ENCODE measurements around the gene ARPC5L. TPM values are rescaled to one million over a fixed set of nuclear protein-coding genes. Genes with fewer than 3 reads are reported as not detected.

ARPC5L gene
- total RNA-seq (10 to 100 TPM; 20.0 to 66.1 (median 33.1) TPM), polyA plus RNA-seq (10 to 100 TPM; 36.3 to 49.2 TPM), total RNA-seq (23.0 reads per million, percentile 53 among the genes with 10 or more reads in this experiment)

DNA sequence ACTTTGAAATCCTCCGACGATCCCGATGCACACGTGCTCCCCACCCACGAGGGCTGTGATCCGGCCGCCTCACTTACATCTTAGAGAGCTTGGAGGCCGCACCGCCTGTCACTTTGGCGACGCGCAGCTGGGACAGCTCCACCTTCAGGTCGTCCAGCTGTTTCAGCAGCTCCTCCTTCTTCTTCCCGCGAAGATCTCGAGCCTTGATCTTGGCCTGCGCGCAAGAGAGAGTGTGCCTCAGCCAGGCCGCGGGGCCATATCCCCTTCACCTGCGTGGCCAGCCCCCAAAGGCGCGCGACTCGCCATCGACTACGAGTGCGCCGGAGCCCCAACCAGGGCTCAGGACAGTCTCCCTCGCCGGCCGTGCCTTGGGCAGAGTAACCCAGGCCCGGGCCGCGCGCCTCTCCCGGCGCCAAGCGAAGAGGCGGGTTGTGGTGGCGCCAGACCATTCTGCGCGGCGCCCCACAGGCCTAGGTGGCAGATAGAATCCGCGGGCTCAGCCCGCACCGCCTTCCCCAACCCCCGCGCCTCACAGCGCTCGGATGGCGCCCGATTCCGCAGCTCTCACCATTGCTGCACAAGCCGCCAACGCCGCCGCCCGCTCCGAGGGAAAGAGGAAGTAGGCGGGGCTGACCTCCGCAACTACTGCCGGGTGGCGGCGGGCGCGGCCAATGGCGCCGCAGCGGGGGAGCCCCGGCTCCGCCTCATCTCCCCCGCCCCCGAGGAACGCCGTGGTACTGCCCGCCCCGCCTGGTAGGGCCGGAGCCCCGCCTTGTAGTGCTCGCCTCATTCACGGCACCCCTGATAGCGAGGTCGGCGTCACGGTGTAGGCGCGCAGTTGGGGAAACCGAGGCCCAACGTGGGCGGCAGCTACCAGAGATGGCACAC, at the start of gene ARPC5L, which contains the start of gene RPL35:
TSS of gene ARPC5L (plus strand) at position 789 of the 888 bp plus-strand sequence. CDS start 7,161 bp downstream, outside the sequence.
TSS of gene RPL35 (minus strand) at position 616 of the 888 bp plus-strand sequence. CDS start at position 571, 45 bp downstream.
- peak within 1 kb of the TSS; percentile 87 for H3K27ac ChIP-seq (ENCODE audit: low read depth, low read length)
- intact Hi-C loops (cut with micrococcal nuclease): loop anchor here (1.0 to 10.0 kb wide), 14 partner anchors 8 to 1954 kb away; partner anchors contain the start of genes GOLGA1 (in 2 of the 2), NR6A1 (in 2 of the 2), PPP6C (in 2 of the 2) and GAPVD1 (in 1 of the 2)
- no peaks in the 10 kb centered on the region for H3K27me3 Mint-ChIP-seq
- peaks cover 0 to 49% (median 6%) of the 10 kb centered on the region in 3 experiments for H3K36me3 ChIP-seq (ENCODE audit: control insufficient read depth in 2 of 3, insufficient read depth in 3 of 3, low read length in 3 of 3)
- peaks cover 7 to 36% (median 29%) of the 10 kb centered on the region in 7 donors for H3K4me1 Mint-ChIP-seq
- H3K9me3 ChIP-seq (ENCODE audit: control insufficient read depth in 2 of 3, low read length in 3 of 3): no peaks in the 10 kb centered on the region
- peak within 1 kb of the TSS; percentile 88 for H3K4me3 ChIP-seq (ENCODE audit: low read length)
- peak within 1 kb of the TSS; percentile 91 to 99 (median 96) for H3K27ac Mint-ChIP-seq
- H3K9me3 Mint-ChIP-seq: peaks cover 0 to 2% (median 0%) of the 10 kb centered on the region in 11 donors
- peak within 1 kb of the TSS; percentile 89 to 99 (median 95) for H3K4me3 Mint-ChIP-seq
- peaks cover 4 to 26% (median 13%) of the 10 kb centered on the region in 5 donors for H3K36me3 Mint-ChIP-seq
- ChIA-PET CTCF (interaction anchor here (1.3 to 2.4 kb wide), 2 partner anchors 9 to 32 kb away, joined by 7 read pairs; no protein-coding TSS in a partner anchor), POLR2A (interaction anchor here (1.0 to 2.9 kb wide), 13 partner anchors 8 to 380 kb away, joined by 3 to 14 read pairs (median 5); partner anchors contain the start of genes HSPA5, NR6A1 and WDR38)
- DNase-seq (peak; percentile 91 to 97 (median 95)), ATAC-seq (peak; percentile 98)
- H3K27me3 ChIP-seq (ENCODE audit: control insufficient read depth in 2 of 2, insufficient read depth in 2 of 2, low read length in 2 of 2): no peaks in the 10 kb centered on the region
- H3K4me1 ChIP-seq (ENCODE audit: control insufficient read depth in 2 of 2, insufficient read depth in 2 of 2, low read length in 2 of 2): peaks cover 7 to 16% of the 10 kb centered on the region in 2 donors

DNA sequence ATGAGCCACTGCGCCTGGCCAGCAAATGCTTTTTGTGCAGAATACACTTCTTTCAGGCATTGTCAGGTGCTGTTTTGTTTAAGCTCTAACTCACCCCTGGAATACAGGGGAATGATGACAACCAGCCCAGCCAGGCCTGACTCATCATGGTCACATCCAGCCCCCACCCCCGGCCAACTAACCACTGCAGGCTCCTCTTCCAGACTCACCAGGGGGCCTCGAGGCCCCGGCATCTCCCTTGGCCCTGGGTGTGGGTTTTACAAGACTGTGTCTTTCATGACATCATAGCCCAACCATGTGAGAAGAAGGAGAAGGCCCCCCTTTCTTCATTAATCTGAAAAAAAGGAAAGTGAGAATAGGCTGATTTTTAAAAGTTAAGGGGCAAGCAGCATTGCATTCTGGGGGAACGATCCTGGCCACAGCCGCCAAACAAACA, 49.5 kb upstream of the ARPC5L start:
- Histone ChIP-seq H3K9me3 (ENCODE audit: control insufficient read depth in 2 of 3, low read length in 3 of 3) (no peaks in the 10 kb centered on the region), H3K36me3 (ENCODE audit: control insufficient read depth in 2 of 3, insufficient read depth in 3 of 3, low read length in 3 of 3) (no peaks in the 10 kb centered on the region), H3K27me3 (ENCODE audit: control insufficient read depth in 2 of 2, insufficient read depth in 2 of 2, low read length in 2 of 2) (no peaks in the 10 kb centered on the region), H3K4me1 (ENCODE audit: control insufficient read depth in 2 of 2, insufficient read depth in 2 of 2, low read length in 2 of 2) (no peaks in the 10 kb centered on the region), H3K27ac (ENCODE audit: low read depth, low read length) (no peak overlapping the region), H3K4me3 (ENCODE audit: low read length) (no peak overlapping the region)
- no peaks in the 10 kb centered on the region for H3K36me3 Mint-ChIP-seq
- H3K27me3 Mint-ChIP-seq: peaks cover 0 to 17% (median 5%) of the 10 kb centered on the region in 5 donors
- no peak for ATAC-seq
- H3K4me3 Mint-ChIP-seq: no peak overlapping the region
- no peak for DNase-seq
- ChIA-PET POLR2A (no interaction called here), CTCF (no interaction called here)
- no peaks in the 10 kb centered on the region for H3K9me3 Mint-ChIP-seq
- intact Hi-C loops (cut with micrococcal nuclease): no loop called here
- H3K27ac Mint-ChIP-seq: no peak overlapping the region
- H3K4me1 Mint-ChIP-seq: peaks cover 0 to 5% (median 0%) of the 10 kb centered on the region in 7 donors

DNA sequence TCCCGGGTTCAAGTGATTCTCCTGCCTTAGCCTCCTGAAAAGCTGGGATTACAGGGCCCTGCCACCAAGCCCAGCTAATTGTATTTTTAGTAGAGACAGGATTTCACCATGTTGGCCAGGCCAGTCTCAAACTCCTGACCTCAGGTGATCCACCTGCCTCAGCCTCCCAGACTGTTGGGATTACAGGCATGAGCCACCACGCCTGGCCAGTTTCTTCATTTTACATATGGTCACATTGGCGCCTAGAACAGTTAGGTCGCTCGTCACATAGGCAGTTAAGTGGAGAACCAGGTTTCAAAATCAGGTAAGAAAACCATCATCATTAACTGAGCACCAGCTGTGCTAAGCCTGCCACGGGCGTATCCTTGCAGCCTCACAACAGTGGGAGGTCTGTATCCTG, 48.9 kb upstream of the ARPC5L start:
- H3K27ac Mint-ChIP-seq: no peak overlapping the region
- POLR2A ChIA-PET: no interaction called here
- CTCF ChIA-PET: no interaction called here
- no peaks in the 10 kb centered on the region for H3K27me3 ChIP-seq (ENCODE audit: control insufficient read depth in 2 of 2, insufficient read depth in 2 of 2, low read length in 2 of 2)
- H3K4me1 Mint-ChIP-seq: peaks cover 0 to 6% (median 0%) of the 10 kb centered on the region in 7 donors
- no peaks in the 10 kb centered on the region for H3K36me3 ChIP-seq (ENCODE audit: control insufficient read depth in 2 of 3, insufficient read depth in 3 of 3, low read length in 3 of 3)
- H3K4me3 Mint-ChIP-seq: no peak overlapping the region
- H3K9me3 Mint-ChIP-seq: no peaks in the 10 kb centered on the region
- no peak overlapping the region for H3K27ac ChIP-seq (ENCODE audit: low read depth, low read length)
- H3K4me1 ChIP-seq (ENCODE audit: control insufficient read depth in 2 of 2, insufficient read depth in 2 of 2, low read length in 2 of 2): no peaks in the 10 kb centered on the region
- DNase-seq (no peak), ATAC-seq (no peak)
- no peaks in the 10 kb centered on the region for H3K9me3 ChIP-seq (ENCODE audit: control insufficient read depth in 2 of 3, low read length in 3 of 3)
- no peak overlapping the region for H3K4me3 ChIP-seq (ENCODE audit: low read length)
- intact Hi-C loops (cut with micrococcal nuclease): no loop called here
- peaks cover 2 to 16% (median 5%) of the 10 kb centered on the region in 5 donors for H3K27me3 Mint-ChIP-seq
- no peaks in the 10 kb centered on the region for H3K36me3 Mint-ChIP-seq

DNA sequence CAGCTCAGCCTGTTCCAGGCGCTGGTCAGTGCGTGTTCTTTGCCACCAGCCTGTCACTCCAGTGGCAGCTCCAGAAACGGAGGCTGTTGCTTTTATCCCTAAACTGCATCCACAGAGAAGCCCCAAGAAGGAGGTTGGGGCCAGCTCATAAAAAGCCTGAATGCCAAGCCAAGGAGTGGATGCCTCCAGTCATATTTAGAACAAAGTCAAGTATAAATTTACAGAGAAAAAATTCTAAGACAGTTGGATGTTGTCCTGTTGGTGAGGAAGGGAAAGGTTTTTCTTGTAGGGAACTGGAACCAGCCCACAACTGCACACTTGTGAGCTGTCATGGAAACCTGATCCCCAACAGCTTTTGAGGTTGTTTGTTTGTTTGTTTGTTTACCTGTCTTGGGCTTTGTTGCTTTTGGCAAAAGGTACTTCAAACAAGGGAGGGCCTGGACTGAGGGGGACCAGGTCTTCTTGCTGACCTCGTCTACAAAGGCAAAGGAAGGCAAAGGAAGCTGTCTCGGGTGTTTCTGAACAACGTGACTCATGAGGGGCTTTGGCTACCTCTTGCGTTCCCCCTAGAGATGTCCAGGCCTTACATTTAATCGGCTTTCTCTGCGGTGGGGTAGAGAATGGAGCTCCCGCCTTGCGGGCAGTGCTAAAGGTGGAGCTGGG, 48.3 kb upstream of the ARPC5L start:
- H3K27me3 ChIP-seq (ENCODE audit: control insufficient read depth in 2 of 2, insufficient read depth in 2 of 2, low read length in 2 of 2): no peaks in the 10 kb centered on the region
- no peaks in the 10 kb centered on the region for H3K9me3 ChIP-seq (ENCODE audit: control insufficient read depth in 2 of 3, low read length in 3 of 3)
- ChIA-PET POLR2A (no interaction called here), CTCF (no interaction called here)
- H3K27me3 Mint-ChIP-seq: peaks cover 0 to 19% (median 5%) of the 10 kb centered on the region in 5 donors
- peaks cover 0 to 12% (median 3%) of the 10 kb centered on the region in 7 donors for H3K4me1 Mint-ChIP-seq
- H3K36me3 Mint-ChIP-seq: no peaks in the 10 kb centered on the region
- no peaks in the 10 kb centered on the region for H3K9me3 Mint-ChIP-seq
- no peak overlapping the region for H3K4me3 ChIP-seq (ENCODE audit: low read length)
- no peak overlapping the region for H3K27ac Mint-ChIP-seq
- intact Hi-C loops (cut with micrococcal nuclease): no loop called here
- no peak overlapping the region for H3K4me3 Mint-ChIP-seq
- ATAC-seq: no peak
- no peak overlapping the region for H3K27ac ChIP-seq (ENCODE audit: low read depth, low read length)
- DNase-seq: no peak
- H3K4me1 ChIP-seq (ENCODE audit: control insufficient read depth in 2 of 2, insufficient read depth in 2 of 2, low read length in 2 of 2): no peaks in the 10 kb centered on the region
- no peaks in the 10 kb centered on the region for H3K36me3 ChIP-seq (ENCODE audit: control insufficient read depth in 2 of 3, insufficient read depth in 3 of 3, low read length in 3 of 3)

DNA sequence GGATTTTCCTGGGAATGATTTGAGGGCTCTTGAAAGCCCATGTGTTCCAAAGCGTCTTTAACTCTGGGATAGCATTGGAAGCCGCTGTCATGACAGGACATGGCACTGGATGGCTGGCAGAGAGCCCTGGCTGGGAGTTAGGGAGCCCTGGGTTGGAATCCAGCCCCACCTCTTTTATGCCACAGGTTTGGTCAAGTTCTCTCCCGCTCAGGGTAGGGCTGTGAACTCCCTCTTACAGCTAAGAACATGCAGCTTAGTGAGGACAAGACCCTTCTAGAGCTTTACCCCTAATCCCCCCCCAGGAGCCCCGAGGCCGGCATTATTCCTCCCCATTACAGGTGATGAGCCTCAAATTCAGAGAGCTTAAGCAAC, 47.8 kb upstream of the ARPC5L start:
- H3K36me3 Mint-ChIP-seq: no peaks in the 10 kb centered on the region
- POLR2A ChIA-PET: no interaction called here

DNA sequence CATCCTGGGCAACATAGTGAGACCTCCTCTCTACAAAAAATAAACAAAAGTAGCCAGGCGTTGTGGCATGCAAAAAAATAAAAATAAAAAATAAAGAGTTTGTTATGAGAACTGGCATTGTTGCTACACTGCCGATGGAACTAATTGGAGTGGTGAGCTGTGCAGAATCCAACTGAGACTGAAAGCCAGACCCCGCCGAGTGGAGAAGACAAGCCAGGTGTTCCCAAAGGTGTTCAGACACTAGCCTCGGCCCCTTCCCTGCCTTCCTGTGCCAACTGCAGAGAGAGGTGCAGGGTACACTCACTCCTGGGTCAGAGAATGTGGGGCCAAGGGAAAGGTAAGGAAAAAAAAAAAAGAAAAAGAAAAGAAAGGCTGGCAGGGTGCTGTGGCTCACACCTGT, 46.3 kb upstream of the ARPC5L start:
- ChIA-PET POLR2A (no interaction called here), CTCF (no interaction called here)
- Mint-ChIP-seq H3K9me3 (no peaks in the 10 kb centered on the region), H3K27me3 (peaks cover 0 to 19% (median 5%) of the 10 kb centered on the region in 5 donors), H3K4me3 (no peak overlapping the region), H3K4me1 (peaks cover 0 to 14% (median 3%) of the 10 kb centered on the region in 7 donors), H3K27ac (no peak overlapping the region), H3K36me3 (no peaks in the 10 kb centered on the region)
- no peaks in the 10 kb centered on the region for H3K9me3 ChIP-seq (ENCODE audit: control insufficient read depth in 2 of 3, low read length in 3 of 3)
- H3K36me3 ChIP-seq (ENCODE audit: control insufficient read depth in 2 of 3, insufficient read depth in 3 of 3, low read length in 3 of 3): no peaks in the 10 kb centered on the region
- no peaks in the 10 kb centered on the region for H3K4me1 ChIP-seq (ENCODE audit: control insufficient read depth in 2 of 2, insufficient read depth in 2 of 2, low read length in 2 of 2)
- H3K27me3 ChIP-seq (ENCODE audit: control insufficient read depth in 2 of 2, insufficient read depth in 2 of 2, low read length in 2 of 2): no peaks in the 10 kb centered on the region
- H3K27ac ChIP-seq (ENCODE audit: low read depth, low read length): no peak overlapping the region
- H3K4me3 ChIP-seq (ENCODE audit: low read length): no peak overlapping the region
- DNase-seq: no peak
- intact Hi-C loops (cut with micrococcal nuclease): no loop called here
- no peak for ATAC-seq

More for the DNA sequence above, 47.8 kb upstream of the ARPC5L start:
- Mint-ChIP-seq H3K4me3 (no peak overlapping the region), H3K4me1 (peaks cover 0 to 14% (median 3%) of the 10 kb centered on the region in 7 donors), H3K27me3 (peaks cover 0 to 19% (median 5%) of the 10 kb centered on the region in 5 donors), H3K27ac (no peak overlapping the region), H3K9me3 (no peaks in the 10 kb centered on the region)
- ATAC-seq: no peak
- Histone ChIP-seq H3K9me3 (ENCODE audit: control insufficient read depth in 2 of 3, low read length in 3 of 3) (no peaks in the 10 kb centered on the region), H3K4me1 (ENCODE audit: control insufficient read depth in 2 of 2, insufficient read depth in 2 of 2, low read length in 2 of 2) (no peaks in the 10 kb centered on the region), H3K4me3 (ENCODE audit: low read length) (no peak overlapping the region), H3K27me3 (ENCODE audit: control insufficient read depth in 2 of 2, insufficient read depth in 2 of 2, low read length in 2 of 2) (no peaks in the 10 kb centered on the region), H3K36me3 (ENCODE audit: control insufficient read depth in 2 of 3, insufficient read depth in 3 of 3, low read length in 3 of 3) (no peaks in the 10 kb centered on the region), H3K27ac (ENCODE audit: low read depth, low read length) (no peak overlapping the region)
- CTCF ChIA-PET: interaction anchor here (0.7 kb wide), 1 partner anchor 16 kb away, joined by 3 read pairs; no protein-coding TSS in a partner anchor
- intact Hi-C loops (cut with micrococcal nuclease): no loop called here
- DNase-seq: no peak
